ENCODE results near the gene CTNS.
A peak's percentile ranks its signal among the peaks of the same experiment; 100 is the strongest.

The CTNS gene

GRCh38 chr17:3658784-3659449 lies 22.4 kb downstream of the CTNS start:
- Mint-ChIP-seq H3K27me3 (no peaks in the 10 kb centered on the region), H3K27ac (peak overlapping the region; percentile 31), H3K36me3 (peaks cover 8% of the 10 kb centered on the region)

GRCh38 chr17:3659541-3660111 lies 23.1 kb downstream of the CTNS start:
- Mint-ChIP-seq H3K36me3 (peaks cover 8% of the 10 kb centered on the region), H3K4me3 (no peak overlapping the region), H3K9me3 (no peaks in the 10 kb centered on the region), H3K27ac (no peak overlapping the region), H3K4me1 (peaks cover 9% of the 10 kb centered on the region), H3K27me3 (no peaks in the 10 kb centered on the region)
- ATAC-seq (ENCODE audit: low read depth) (no peak), DNase-seq (ENCODE audit: low spot score in 2 of 2) (no peak)

More at GRCh38 chr17:3658784-3659449, 22.4 kb downstream of the CTNS start:
- ATAC-seq (ENCODE audit: low read depth) (no peak), DNase-seq (ENCODE audit: low spot score in 2 of 2) (no peak)
- peaks cover 9% of the 10 kb centered on the region for H3K4me1 Mint-ChIP-seq
- no peaks in the 10 kb centered on the region for H3K9me3 Mint-ChIP-seq
- H3K4me3 Mint-ChIP-seq, result no peak overlapping the region

GRCh38 chr17:3660311-3660891 lies 23.8 kb downstream of the CTNS start:
- Mint-ChIP-seq H3K36me3 (peaks cover 10% of the 10 kb centered on the region), H3K9me3 (no peaks in the 10 kb centered on the region), H3K4me3 (no peak overlapping the region), H3K27me3 (no peaks in the 10 kb centered on the region), H3K4me1 (peaks cover 9% of the 10 kb centered on the region), H3K27ac (no peak overlapping the region)
- DNase-seq (ENCODE audit: low spot score in 2 of 2), result no peak
- ATAC-seq (ENCODE audit: low read depth), result no peak

- Mint-ChIP-seq H3K27ac (no peak overlapping the region), H3K9me3 (no peaks in the 10 kb centered on the region), H3K4me3 (no peak overlapping the region), H3K36me3 (peaks cover 2% of the 10 kb centered on the region), H3K4me1 (peaks cover 12% of the 10 kb centered on the region), H3K27me3 (no peaks in the 10 kb centered on the region)
- ATAC-seq (ENCODE audit: low read depth) (no peak), DNase-seq (ENCODE audit: low spot score in 2 of 2) (no peak)
Measured at GRCh38 chr17:3663102-3664011, 26.8 kb downstream of the CTNS start.

GRCh38 chr17:3665834-3666233 lies 29.3 kb downstream of the CTNS start:
- peak overlapping the region; percentile 35 for H3K4me3 Mint-ChIP-seq

GRCh38 chr17:3666516-3666915 lies 30.0 kb downstream of the CTNS start:
- Mint-ChIP-seq H3K4me3 (peak overlapping the region; percentile 89), H3K27me3 (no peaks in the 10 kb centered on the region), H3K27ac (no peak overlapping the region), H3K4me1 (peaks cover 15% of the 10 kb centered on the region), H3K9me3 (no peaks in the 10 kb centered on the region), H3K36me3 (peaks cover 2% of the 10 kb centered on the region)
- ATAC-seq (ENCODE audit: low read depth), result no peak
- DNase-seq (ENCODE audit: low spot score in 2 of 2), result no peak

More at GRCh38 chr17:3665834-3666233, 29.3 kb downstream of the CTNS start:
- Mint-ChIP-seq H3K27me3 (no peaks in the 10 kb centered on the region), H3K9me3 (no peaks in the 10 kb centered on the region), H3K4me1 (peaks cover 14% of the 10 kb centered on the region), H3K27ac (no peak overlapping the region), H3K36me3 (peaks cover 2% of the 10 kb centered on the region)
- ATAC-seq (ENCODE audit: low read depth) (no peak), DNase-seq (ENCODE audit: low spot score in 2 of 2) (no peak)

- ATAC-seq (ENCODE audit: low read depth), result peak; percentile 3
- no peak for DNase-seq (ENCODE audit: low spot score in 2 of 2)
- Mint-ChIP-seq H3K36me3 (peaks cover 5% of the 10 kb centered on the region), H3K4me1 (peaks cover 21% of the 10 kb centered on the region), H3K9me3 (no peaks in the 10 kb centered on the region), H3K27ac (peak overlapping the region; percentile 55), H3K27me3 (no peaks in the 10 kb centered on the region), H3K4me3 (peak overlapping the region; percentile 98)
Measured at GRCh38 chr17:3667366-3668278, 31.1 kb downstream of the CTNS start.

GRCh38 chr17:3668279-3669084 lies 31.9 kb downstream of the CTNS start, which contains the start of the genes EMC6 and TAX1BP3:
TSS of gene EMC6 (plus strand) at chr17:3668812. CDS start at chr17:3669147, 335 bp downstream.
TSS of gene TAX1BP3 (minus strand) at chr17:3668578. CDS start at chr17:3668526, 52 bp downstream.
- H3K9me3 Mint-ChIP-seq, result no peaks in the 10 kb centered on the region
- peaks cover 5% of the 10 kb centered on the region for H3K36me3 Mint-ChIP-seq
- peak within 1 kb of the TSS; percentile 97 for H3K27ac Mint-ChIP-seq
- peaks cover 21% of the 10 kb centered on the region for H3K4me1 Mint-ChIP-seq
- peak within 1 kb of the TSS; percentile 98 for H3K4me3 Mint-ChIP-seq
- H3K27me3 Mint-ChIP-seq, result no peaks in the 10 kb centered on the region
- ATAC-seq (ENCODE audit: low read depth) (peak; percentile 90), DNase-seq (ENCODE audit: low spot score in 2 of 2) (peak; percentile 99 to 100)

GRCh38 chr17:3669085-3669347 lies 32.5 kb downstream of the CTNS start:
- Mint-ChIP-seq H3K27ac (peak overlapping the region; percentile 97), H3K4me1 (peaks cover 21% of the 10 kb centered on the region), H3K9me3 (no peaks in the 10 kb centered on the region), H3K36me3 (peaks cover 5% of the 10 kb centered on the region), H3K4me3 (peak overlapping the region; percentile 98), H3K27me3 (no peaks in the 10 kb centered on the region)
- no peak for ATAC-seq (ENCODE audit: low read depth)
- no peak for DNase-seq (ENCODE audit: low spot score in 2 of 2)

GRCh38 chr17:3669548-3669947 lies 33.0 kb downstream of the CTNS start:
- Mint-ChIP-seq H3K36me3 (peaks cover 5% of the 10 kb centered on the region), H3K27me3 (no peaks in the 10 kb centered on the region), H3K4me3 (peak overlapping the region; percentile 98), H3K27ac (peak overlapping the region; percentile 97), H3K9me3 (no peaks in the 10 kb centered on the region), H3K4me1 (peaks cover 21% of the 10 kb centered on the region)
- ATAC-seq (ENCODE audit: low read depth) (no peak), DNase-seq (ENCODE audit: low spot score in 2 of 2) (no peak)

- DNase-seq (ENCODE audit: low spot score in 2 of 2) (no peak), ATAC-seq (ENCODE audit: low read depth) (no peak)
- H3K4me1 Mint-ChIP-seq, result peaks cover 15% of the 10 kb centered on the region
- H3K9me3 Mint-ChIP-seq, result no peaks in the 10 kb centered on the region
- peaks cover 6% of the 10 kb centered on the region for H3K36me3 Mint-ChIP-seq
- no peak overlapping the region for H3K27ac Mint-ChIP-seq
- no peaks in the 10 kb centered on the region for H3K27me3 Mint-ChIP-seq
- no peak overlapping the region for H3K4me3 Mint-ChIP-seq
Measured at GRCh38 chr17:3672571-3672970, 36.0 kb downstream of the CTNS start.

- H3K4me1 Mint-ChIP-seq, result peaks cover 18% of the 10 kb centered on the region
- DNase-seq (ENCODE audit: low spot score in 2 of 2) (no peak), ATAC-seq (ENCODE audit: low read depth) (no peak)
- H3K27ac Mint-ChIP-seq, result no peak overlapping the region
- no peaks in the 10 kb centered on the region for H3K9me3 Mint-ChIP-seq
- H3K27me3 Mint-ChIP-seq, result no peaks in the 10 kb centered on the region
- peaks cover 16% of the 10 kb centered on the region for H3K36me3 Mint-ChIP-seq
- no peak overlapping the region for H3K4me3 Mint-ChIP-seq
Measured at GRCh38 chr17:3675886-3676285, 39.3 kb downstream of the CTNS start.
